ACC112 (cell line): ENCODE data around the gene SLC44A5.

Experiments used
- H2AFZ ChIP-seq: fragments of 200-600 bp; sonication (generic); one replicate; pipeline ENCODE4 v1.6.0; 2017; ENCODE audit warnings: antibody characterized with exemption, low read length; ENCODE audit not compliant: unreplicated experiment
- H3K27ac ChIP-seq: fragments of 200-600 bp; sonication (generic); 2 replicates; pipeline ENCODE4 v1.5.1; 2014; ENCODE audit warnings: low read depth, mild to moderate bottlenecking, antibody characterized with exemption, low read length, moderate library complexity
- H3K27me3 ChIP-seq: fragments of 200-600 bp; sonication (generic); 2 replicates; pipeline ENCODE4 v1.6.1; 2014; ENCODE audit warnings: mild to moderate bottlenecking, antibody characterized with exemption, low read length, moderate library complexity, mixed read lengths; ENCODE audit not compliant: insufficient read depth
- H3K36me3 ChIP-seq: fragments of 200-600 bp; sonication (generic); 2 replicates; pipeline ENCODE4 v1.6.1; 2016; ENCODE audit warnings: mild to moderate bottlenecking, antibody characterized with exemption, low read length, moderate library complexity, mixed read lengths; ENCODE audit not compliant: insufficient read depth
- H3K4me1 ChIP-seq: fragments of 200-600 bp; sonication (generic); one replicate; pipeline ENCODE4 v1.6.1; 2016; ENCODE audit warnings: low read length, mixed read lengths; ENCODE audit not compliant: insufficient read depth, unreplicated experiment, control insufficient read depth
- H3K4me3 ChIP-seq: fragments of 200-600 bp; sonication (generic); 2 replicates; pipeline ENCODE4 v1.5.1; 2014; ENCODE audit warnings: mild to moderate bottlenecking, low read depth, low read length
- H3K79me2 ChIP-seq: fragments of 200-600 bp; sonication (generic); one replicate; pipeline ENCODE4 v1.6.0; 2016; ENCODE audit warnings: low read length; ENCODE audit not compliant: control insufficient read depth, unreplicated experiment, insufficient read depth

The SLC44A5 gene

GRCh38 chr1:75334876-75335389, 276.0 kb downstream of the SLC44A5 start:
- Histone ChIP-seq H3K4me3 (no peak overlapping the region), H3K79me2 (no peaks in the 10 kb centered on the region), H3K36me3 (no peaks in the 10 kb centered on the region), H3K4me1 (no peaks in the 10 kb centered on the region), H3K27me3 (peaks cover 3% of the 10 kb centered on the region; the same call in 1 of the 2 replicates), H2AFZ (no peak overlapping the region), H3K27ac (no peak overlapping the region)

DNA sequence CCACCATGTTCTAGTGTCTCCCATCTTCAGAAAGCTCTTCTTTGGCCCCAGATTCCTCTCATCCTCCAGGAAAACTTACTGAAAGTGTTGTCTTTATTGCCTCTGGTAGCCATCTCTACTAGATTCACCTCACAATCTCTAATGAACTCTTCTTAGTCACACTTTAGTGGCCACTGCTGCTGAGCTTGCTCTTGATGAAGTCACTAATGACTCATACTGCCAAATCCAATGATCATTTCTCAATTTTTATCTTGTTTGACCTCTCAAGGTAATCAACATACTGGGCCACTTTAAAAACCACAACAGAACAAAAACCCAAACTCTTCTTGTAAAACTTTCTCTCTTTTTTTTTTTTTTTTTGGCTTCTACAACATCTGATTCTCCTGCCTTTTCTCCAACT, 280.3 kb downstream of the SLC44A5 start:
- no peak overlapping the region for H3K4me3 ChIP-seq
- no peaks in the 10 kb centered on the region for H3K4me1 ChIP-seq
- H3K36me3 ChIP-seq, result no peaks in the 10 kb centered on the region
- H3K27ac ChIP-seq, result no peak overlapping the region
- no peaks in the 10 kb centered on the region for H3K79me2 ChIP-seq
- peaks cover 3% of the 10 kb centered on the region; the same call in 1 of the 2 replicates for H3K27me3 ChIP-seq
- H2AFZ ChIP-seq, result no peak overlapping the region

GRCh38 chr1:75328691-75329090, 282.2 kb downstream of the SLC44A5 start:
- Histone ChIP-seq H3K79me2 (no peaks in the 10 kb centered on the region), H3K27ac (no peak overlapping the region), H3K4me1 (no peaks in the 10 kb centered on the region), H2AFZ (no peak overlapping the region), H3K27me3 (no peaks in the 10 kb centered on the region), H3K4me3 (no peak overlapping the region), H3K36me3 (no peaks in the 10 kb centered on the region)

- no peaks in the 10 kb centered on the region for H3K4me1 ChIP-seq
- no peak overlapping the region for H3K27ac ChIP-seq
- no peak overlapping the region for H2AFZ ChIP-seq
- no peaks in the 10 kb centered on the region for H3K79me2 ChIP-seq
- H3K36me3 ChIP-seq, result no peaks in the 10 kb centered on the region
- no peaks in the 10 kb centered on the region for H3K27me3 ChIP-seq
- no peak overlapping the region for H3K4me3 ChIP-seq
These were observed 283.5 kb downstream of the SLC44A5 start for GRCh38 chr1:75327395-75327794.

DNA sequence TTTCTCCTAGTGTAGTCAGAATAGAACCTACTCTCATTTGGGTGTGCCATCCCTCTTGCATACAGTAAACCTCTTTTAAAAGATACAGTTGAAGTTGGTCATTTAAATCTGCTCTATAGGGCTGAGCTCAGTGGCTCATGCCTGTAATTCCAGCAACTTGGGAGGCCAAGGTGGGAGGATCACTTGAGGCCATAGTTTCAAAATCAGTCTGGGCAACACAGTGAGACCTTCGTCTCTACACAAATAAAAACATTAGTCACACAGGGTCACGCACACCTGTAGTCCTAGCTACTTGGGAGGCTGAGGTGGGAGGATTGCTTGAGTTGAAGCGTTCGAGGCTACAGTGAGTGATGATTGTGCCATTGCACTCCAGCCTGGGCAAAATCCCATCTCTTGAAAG, 292.9 kb downstream of the SLC44A5 start:
- no peak overlapping the region for H2AFZ ChIP-seq
- H3K36me3 ChIP-seq, result no peaks in the 10 kb centered on the region
- H3K27me3 ChIP-seq, result peaks cover 10% of the 10 kb centered on the region; the same call in 1 of the 2 replicates
- no peak overlapping the region for H3K4me3 ChIP-seq
- no peaks in the 10 kb centered on the region for H3K4me1 ChIP-seq
- no peak overlapping the region for H3K27ac ChIP-seq
- no peaks in the 10 kb centered on the region for H3K79me2 ChIP-seq

GRCh38 chr1:75316230-75316629, 294.7 kb downstream of the SLC44A5 start:
- H3K4me3 ChIP-seq, result no peak overlapping the region
- H3K79me2 ChIP-seq, result no peaks in the 10 kb centered on the region
- H2AFZ ChIP-seq, result no peak overlapping the region

GRCh38 chr1:75312620-75313019, 298.3 kb downstream of the SLC44A5 start:
- H3K27me3 ChIP-seq, result peaks cover 10% of the 10 kb centered on the region; the same call in 1 of the 2 replicates
- no peaks in the 10 kb centered on the region for H3K4me1 ChIP-seq
- H3K27ac ChIP-seq, result no peak overlapping the region
- no peaks in the 10 kb centered on the region for H3K36me3 ChIP-seq
- no peak overlapping the region for H2AFZ ChIP-seq
- H3K4me3 ChIP-seq, result no peak overlapping the region
- H3K79me2 ChIP-seq, result no peaks in the 10 kb centered on the region

More at GRCh38 chr1:75316230-75316629, 294.7 kb downstream of the SLC44A5 start:
- no peaks in the 10 kb centered on the region for H3K4me1 ChIP-seq
- no peak overlapping the region for H3K27ac ChIP-seq
- H3K27me3 ChIP-seq, result peaks cover 10% of the 10 kb centered on the region; the same call in 1 of the 2 replicates
- H3K36me3 ChIP-seq, result no peaks in the 10 kb centered on the region

- no peak overlapping the region for H2AFZ ChIP-seq
- no peak overlapping the region for H3K4me3 ChIP-seq
- no peaks in the 10 kb centered on the region for H3K36me3 ChIP-seq
- no peaks in the 10 kb centered on the region for H3K27me3 ChIP-seq
- no peaks in the 10 kb centered on the region for H3K79me2 ChIP-seq
- H3K27ac ChIP-seq, result no peak overlapping the region
- H3K4me1 ChIP-seq, result no peaks in the 10 kb centered on the region
These were observed 300.8 kb downstream of the SLC44A5 start for GRCh38 chr1:75310067-75310466.

DNA sequence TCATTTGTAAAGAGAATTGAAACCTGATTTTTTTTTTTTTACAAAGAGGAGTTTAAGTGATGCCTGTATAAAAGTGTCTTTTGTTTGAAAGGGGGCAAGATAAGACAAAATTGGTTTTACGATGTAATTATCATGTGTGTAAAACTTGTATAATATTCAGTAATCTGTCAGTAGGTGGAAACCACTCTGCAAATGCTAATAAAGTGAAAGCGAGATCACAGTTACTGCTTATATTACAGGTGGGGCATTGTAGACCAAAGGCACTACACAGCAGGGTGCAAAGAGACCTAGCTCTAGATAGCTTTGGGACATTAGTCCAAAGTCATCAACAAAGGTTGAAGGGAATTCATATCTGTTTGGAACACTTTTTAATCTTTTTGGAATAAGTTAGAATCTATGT, 302.5 kb downstream of the SLC44A5 start:
- no peak overlapping the region for H3K4me3 ChIP-seq
- no peaks in the 10 kb centered on the region for H3K36me3 ChIP-seq
- H3K79me2 ChIP-seq, result no peaks in the 10 kb centered on the region
- H3K27ac ChIP-seq, result no peak overlapping the region
- H3K27me3 ChIP-seq, result no peaks in the 10 kb centered on the region
- no peaks in the 10 kb centered on the region for H3K4me1 ChIP-seq
- no peak overlapping the region for H2AFZ ChIP-seq

GRCh38 chr1:75305061-75305460, 305.9 kb downstream of the SLC44A5 start:
- H3K4me1 ChIP-seq, result no peaks in the 10 kb centered on the region
- H3K4me3 ChIP-seq, result no peak overlapping the region

DNA sequence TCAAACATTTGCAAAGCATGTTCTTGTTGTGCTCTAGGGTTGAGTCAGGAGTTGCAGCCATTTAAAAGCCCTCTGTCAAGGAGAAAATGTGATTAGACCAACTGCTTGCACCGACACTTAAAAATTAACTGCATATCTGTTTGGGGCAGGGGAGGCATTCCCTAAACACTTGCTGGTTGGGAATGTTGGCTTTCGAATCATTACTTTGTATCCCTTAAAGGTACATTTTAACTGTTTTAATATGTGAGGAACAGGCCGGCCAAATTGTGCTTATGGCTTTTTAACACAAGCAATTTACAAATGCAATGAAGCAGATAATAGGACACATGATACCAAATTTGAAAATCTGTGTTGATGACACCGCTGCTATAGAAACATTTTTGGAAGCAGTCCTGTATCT, 317.6 kb downstream of the SLC44A5 start:
- no peaks in the 10 kb centered on the region for H3K36me3 ChIP-seq
- H3K27me3 ChIP-seq, result no peaks in the 10 kb centered on the region
- H3K4me3 ChIP-seq, result no peak overlapping the region

More at GRCh38 chr1:75305061-75305460, 305.9 kb downstream of the SLC44A5 start:
- no peak overlapping the region for H3K27ac ChIP-seq
- no peaks in the 10 kb centered on the region for H3K36me3 ChIP-seq
- no peaks in the 10 kb centered on the region for H3K79me2 ChIP-seq
- no peaks in the 10 kb centered on the region for H3K27me3 ChIP-seq
- H2AFZ ChIP-seq, result no peak overlapping the region

More for the DNA sequence above, 317.6 kb downstream of the SLC44A5 start:
- Histone ChIP-seq H3K79me2 (no peaks in the 10 kb centered on the region), H2AFZ (no peak overlapping the region), H3K27ac (no peak overlapping the region), H3K4me1 (no peaks in the 10 kb centered on the region)
